Measurements from ENCODE around the gene OCRL.
"Not testable (repeated sequence)": the region's sequence is repeated elsewhere in the genome, so short reads cannot be mapped to it uniquely, and the experiment has no call there.

Gene OCRL

GRCh38 chrX:129540722-129541184 lies 694 bp downstream of the OCRL start:
- no peak for DNase-seq

- no peak for DNase-seq
Observed at GRCh38 chrX:129544780-129545179, 4.7 kb downstream of the OCRL start.

- DNase-seq, result no peak
Observed at GRCh38 chrX:129545408-129545807, 5.3 kb downstream of the OCRL start.

- DNase-seq, result no peak
Observed at GRCh38 chrX:129549124-129549523, 9.1 kb downstream of the OCRL start.

DNA sequence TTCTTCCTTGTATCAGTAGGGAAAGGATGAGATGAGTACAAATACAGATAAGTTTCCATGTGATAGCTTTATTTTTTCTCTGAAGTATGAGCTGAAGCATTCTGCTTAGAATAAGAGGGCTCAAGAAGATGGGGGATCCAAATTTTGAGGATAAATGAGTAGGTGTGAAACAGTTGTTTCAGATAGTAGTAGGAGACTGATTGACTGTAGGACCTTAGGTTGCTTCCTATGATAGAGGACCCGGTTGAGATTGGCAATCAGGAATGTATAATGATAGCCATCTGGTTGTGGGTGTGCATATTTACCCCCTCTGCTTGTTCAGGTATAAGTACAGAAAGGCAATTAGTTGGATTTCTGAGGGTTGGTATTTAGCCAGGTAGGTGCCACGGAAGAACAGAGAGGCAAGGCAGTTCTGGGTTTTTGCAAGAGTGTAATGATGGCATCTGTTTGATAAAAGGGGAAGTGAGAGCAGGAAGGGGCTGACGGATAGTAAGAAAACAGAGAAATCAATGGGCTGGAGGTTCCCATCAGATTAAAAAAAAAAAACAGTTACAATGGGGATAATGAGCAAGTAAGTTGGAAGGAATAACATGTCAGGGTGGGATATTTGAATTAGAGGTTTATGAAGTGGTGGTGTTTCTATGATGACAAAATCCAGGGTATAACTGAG lies 13.7 kb downstream of the OCRL start:
- DNase-seq, result no peak

DNA sequence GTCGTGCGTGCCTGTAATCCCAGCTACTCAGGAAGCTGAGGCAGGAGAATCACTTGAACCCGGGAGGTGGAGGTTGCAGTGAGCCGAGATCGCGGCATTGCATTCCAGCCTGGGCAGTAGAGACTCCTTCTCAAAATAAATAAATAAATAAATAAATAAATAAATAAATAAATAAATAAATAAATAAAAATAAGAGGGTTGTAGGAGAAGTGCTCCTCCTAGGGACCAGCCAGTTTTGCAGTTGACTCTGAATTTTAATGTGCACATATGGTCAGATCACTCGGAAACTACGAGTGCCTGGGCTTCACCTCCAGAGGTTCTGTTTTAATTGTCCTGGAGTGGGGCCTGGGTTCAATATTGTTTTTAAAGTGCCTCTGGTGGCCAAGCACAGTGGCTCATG lies 14.8 kb downstream of the OCRL start:
- not testable (repeated sequence) for DNase-seq

DNA sequence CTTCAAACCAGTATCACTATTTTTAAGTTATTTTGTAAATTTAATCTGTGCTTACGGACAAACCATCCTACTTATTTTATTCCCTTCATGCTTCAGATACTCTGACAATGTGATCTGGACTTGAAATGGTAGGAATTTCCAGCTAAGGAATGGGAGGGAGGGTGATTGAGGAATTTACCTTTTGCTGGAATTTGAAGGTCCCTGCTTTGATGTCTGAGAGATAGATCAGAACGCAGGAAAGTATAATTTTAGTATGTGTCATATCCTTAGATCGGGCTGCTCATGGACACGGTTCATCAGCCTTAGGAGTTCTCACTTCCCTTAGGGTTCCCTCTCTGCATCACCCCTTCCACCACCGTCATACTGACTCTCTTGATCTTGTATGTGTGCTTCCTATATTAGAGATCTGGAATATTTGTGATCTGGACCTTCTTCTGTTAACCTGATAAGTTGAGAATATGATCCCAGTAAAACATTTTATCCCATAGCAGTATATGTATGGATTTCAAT lies 16.8 kb downstream of the OCRL start:
- no peak for DNase-seq

GRCh38 chrX:129557844-129558480 lies 17.9 kb downstream of the OCRL start:
- DNase-seq, result no peak

GRCh38 chrX:129559783-129560182 lies 19.7 kb downstream of the OCRL start:
- no peak for DNase-seq

GRCh38 chrX:129561453-129561852 lies 21.4 kb downstream of the OCRL start:
- no peak for DNase-seq

- DNase-seq, result not testable (repeated sequence)
Observed at GRCh38 chrX:129564345-129564744, 24.3 kb downstream of the OCRL start.

GRCh38 chrX:129565046-129565650 lies 25.1 kb downstream of the OCRL start:
- no peak for DNase-seq

GRCh38 chrX:129566073-129566472 lies 26.0 kb downstream of the OCRL start:
- DNase-seq, result no peak

DNA sequence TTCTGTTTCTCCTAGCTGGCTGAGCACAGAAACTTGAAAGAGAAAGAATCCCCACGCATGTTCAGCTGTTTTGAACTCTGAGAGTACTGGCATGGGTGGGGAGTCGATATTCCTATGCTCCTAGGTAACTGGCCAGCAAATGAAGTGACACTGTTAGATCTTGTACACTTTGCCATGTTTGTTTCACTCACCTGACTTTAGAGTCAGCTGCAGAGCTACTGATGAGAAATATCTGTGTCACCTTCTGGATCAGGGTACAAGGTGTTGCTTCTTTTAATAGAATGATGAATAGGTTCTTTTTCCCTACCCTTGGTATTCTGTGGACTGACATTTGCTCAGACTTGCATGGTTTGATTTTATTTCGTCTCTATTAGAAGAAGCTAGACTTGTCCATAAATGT lies 28.3 kb downstream of the OCRL start:
- DNase-seq, result no peak

DNA sequence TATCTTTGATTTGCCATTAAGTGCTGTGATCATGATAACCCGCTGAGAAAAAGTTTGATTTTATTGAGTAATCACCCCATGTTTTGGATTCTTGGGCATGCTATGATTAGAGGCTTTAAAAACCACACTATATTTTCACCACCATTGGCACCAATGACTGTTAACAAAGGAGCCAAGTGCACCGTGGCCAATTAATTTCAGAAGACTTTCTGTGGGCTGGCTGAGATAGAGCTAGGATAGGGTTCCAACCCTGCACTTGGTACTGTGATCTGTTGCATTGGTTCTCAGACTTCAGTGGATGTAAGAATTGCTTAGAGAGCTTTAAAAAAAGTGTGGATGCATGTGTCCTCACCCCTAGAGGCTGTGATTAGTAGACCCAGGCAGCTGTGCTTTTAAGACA lies 32.4 kb downstream of the OCRL start:
- DNase-seq, result no peak

GRCh38 chrX:129573652-129574051 lies 33.6 kb downstream of the OCRL start:
- not testable (repeated sequence) for DNase-seq

GRCh38 chrX:129574214-129574613 lies 34.2 kb downstream of the OCRL start:
- no peak for DNase-seq

DNA sequence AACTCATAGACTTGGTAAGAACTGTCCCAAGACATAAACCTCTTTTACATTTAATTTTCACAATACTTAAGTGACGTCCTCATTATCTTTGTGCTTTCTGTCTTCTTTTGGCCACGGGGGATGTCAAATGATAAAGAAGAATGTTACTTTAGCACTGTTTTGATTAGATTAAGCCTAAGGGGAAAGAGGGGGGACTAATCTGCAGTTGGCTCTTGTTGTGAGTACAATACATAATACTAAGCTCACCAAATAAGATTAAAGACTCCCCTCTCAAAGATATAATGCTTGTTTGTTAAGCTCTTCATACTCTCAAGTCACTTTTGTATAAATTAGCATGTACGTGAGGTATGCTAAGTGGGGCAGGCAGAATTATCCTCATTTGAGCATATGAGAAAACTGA lies 36.5 kb downstream of the OCRL start:
- no peak for DNase-seq

DNA sequence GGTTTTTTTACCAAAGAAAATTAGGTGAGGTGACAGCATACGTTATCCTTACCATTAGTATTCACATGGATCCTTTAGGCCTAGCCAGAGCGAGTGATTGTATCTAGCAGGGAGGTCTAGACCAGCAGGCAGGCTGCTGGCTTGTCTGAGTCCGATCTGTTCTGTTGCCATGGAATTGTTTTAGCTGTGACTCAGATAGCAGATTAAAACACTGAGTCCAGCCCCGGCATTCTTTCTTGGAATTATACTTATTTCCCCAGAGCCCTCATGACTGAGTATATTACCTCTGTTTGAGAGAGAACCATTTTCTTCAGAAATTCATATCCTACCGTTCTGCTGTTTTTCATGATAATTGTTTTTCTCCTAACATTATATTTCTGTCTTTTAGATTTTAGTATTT lies 37.4 kb downstream of the OCRL start:
- DNase-seq, result no peak

DNA sequence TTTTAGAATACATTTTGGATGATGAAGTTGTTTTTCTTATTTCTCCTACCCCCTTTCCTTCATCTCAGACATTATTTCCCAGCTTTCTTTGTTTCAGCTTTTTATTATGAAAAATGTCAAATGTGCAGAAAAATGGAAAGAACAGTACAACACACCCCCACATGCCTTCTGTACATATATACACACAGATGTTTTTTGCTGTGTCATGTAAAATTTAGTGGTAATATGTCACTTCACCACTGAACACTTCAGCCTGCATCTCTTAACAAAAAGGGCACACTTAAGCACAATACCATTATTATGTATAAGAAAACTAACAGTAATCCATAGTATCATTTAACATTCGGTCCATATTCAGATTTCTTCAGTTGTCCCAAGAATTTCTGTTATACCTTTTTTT lies 37.8 kb downstream of the OCRL start:
- DNase-seq, result no peak

DNA sequence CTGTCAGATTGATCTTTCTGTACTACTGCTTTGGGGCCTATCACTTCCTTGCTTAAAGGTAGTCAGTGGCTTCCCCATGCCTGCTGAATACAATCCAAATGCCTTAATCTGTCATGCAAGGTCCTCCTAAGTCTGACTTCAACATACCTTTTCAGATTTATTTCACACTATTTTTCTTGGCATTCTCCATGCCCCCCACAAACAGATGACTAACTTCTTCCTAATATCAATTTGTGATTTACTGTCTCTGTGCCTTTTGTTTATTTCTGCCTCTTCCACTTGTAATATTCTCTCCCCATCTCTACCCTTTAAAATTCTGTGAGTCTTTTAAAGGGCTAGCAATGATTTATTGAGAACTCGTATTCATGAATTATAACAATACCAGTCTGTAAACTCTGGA lies 41.8 kb downstream of the OCRL start:
- DNase-seq, result no peak

DNA sequence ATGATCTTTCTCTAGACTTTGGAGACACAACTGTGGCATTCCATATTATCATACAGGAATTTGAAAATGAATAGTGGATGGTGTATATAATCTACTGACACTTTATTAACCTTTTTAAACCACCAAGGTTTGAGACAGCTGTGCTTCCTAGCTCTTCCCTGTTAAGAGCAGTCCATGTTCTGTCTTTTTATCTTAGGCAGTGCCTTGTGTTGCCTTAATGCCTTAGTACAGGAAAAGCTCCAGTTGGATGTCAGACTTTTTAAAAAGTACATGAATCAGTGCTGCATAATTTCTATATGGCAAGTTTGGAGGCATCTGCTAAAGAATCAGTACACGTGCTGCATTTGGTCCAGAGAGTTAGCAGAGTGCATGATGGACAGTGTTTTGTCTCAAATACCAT lies 45.1 kb downstream of the OCRL start:
- DNase-seq, result no peak

- DNase-seq, result no peak
Observed at GRCh38 chrX:129585691-129586090, 45.6 kb downstream of the OCRL start.

- DNase-seq, result no peak
Observed at GRCh38 chrX:129586446-129586845, 46.4 kb downstream of the OCRL start.
